SK-N-DZ (cell line): ENCODE data around the gene DUSP3.

Source experiments
- DNase-seq: peaks from one replicate; pipeline ENCODE4 v3.0.0-alpha.2; 2015; ENCODE audit warnings: low spot score

DUSP3 gene

DNA sequence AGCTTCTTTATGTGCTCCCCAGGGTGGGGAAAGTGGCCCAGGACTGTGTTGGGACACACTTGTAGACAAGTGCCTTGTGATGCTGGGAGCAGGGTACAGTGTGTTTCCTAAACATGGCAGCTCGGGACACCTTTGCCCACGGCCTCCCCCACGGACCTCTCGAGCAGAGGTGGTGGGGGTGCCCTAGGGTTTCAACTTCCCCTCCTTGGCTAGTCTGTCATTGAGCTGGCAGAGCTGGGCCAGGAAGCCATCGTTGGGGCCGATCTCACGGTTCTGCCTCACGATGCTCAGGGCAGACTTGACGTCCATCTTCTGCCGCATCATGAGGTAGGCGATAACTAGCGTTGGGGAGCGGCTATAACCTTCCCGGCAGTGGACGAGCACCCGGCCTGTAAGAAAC, 9.4 kb downstream of the DUSP3 start:
- no peak for DNase-seq

DNA sequence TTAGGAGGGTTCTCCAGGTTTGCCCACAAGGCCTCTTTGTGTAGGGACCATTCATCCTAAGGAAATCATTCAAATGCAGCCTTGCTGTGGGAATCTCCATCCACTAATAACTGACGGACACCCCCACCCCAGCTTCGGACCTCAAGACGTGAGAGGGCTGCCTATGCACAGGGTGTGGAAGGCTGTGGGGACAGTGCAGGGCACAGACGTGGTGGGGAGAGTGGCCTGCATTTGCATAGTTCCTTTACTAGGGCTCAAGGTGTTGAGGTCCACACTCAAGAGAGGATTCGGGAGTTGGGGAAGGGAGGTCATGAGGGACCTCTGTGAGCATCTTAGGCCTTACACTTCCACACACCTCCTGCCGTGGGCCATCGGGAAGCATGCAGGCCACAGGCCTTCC, 9.8 kb downstream of the DUSP3 start:
- DNase-seq = no peak

DNA sequence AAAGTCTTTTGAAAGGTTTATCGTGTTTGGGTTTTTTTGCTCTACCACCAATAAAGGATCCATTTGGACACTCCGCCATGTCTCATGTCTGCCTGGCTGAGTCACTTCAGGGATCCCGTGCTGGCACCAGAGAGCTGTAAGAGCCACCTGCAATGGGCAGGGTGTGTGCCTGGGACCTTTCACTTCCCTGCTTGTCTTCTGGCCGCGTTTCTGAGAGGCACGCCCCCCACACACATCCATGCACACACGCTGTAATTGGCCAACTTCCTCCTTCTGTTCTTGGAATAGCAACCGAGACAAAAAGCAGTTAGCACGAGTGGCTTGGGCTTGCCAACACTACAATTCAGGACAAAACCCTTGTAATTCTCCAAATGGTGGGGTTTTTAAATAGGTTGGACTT, 10.4 kb downstream of the DUSP3 start:
- DNase-seq = no peak

DNA sequence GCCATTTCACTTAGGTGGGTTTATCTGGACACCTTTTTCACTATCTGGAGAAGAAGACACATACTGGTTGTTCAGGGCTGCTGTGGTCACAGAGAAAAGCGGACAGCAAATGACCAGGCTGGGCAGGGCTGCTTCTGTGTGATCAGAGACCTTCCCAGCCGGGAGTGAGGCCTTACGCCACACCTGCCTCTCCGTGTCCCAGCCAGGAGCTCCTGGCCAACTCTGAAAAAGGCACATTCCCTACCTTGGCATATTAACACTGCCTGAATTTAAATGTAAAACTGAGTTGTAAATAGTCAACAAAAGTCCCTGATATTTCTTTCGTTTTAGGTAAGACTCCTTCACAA, 11.1 kb downstream of the DUSP3 start:
- no peak for DNase-seq

DNA sequence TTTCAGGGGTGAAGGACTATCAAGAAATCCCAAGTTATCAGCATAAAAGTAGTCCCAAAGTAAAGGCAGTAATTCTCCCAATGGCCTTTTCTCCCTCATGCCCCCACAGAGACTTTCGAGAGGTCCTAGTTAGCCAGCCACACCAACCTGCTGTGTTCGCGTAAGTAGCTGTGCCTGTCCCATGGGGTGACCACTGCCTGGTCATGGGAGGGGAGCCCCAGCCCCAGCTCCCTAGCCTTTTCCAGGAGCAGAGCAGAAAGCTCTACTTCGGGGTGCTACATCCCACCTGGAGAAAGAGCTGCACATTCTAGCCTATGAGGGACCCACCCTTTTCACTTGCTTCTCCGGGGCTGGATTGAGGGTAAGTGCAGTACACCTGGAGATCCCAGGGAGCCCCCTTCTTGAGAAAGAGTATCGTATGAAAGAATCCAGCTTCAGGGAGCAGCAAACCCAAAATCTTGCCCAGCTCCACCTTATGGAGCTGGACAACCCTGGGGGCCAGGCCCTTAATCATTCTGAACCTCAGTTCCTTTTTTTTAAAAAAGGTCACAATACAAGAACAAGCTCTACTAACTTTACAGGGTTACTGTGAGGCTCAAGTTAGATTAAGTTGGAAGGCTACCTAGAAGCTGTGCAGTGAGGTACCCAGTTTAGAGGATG, 11.6 kb downstream of the DUSP3 start:
- no peak for DNase-seq

DNA sequence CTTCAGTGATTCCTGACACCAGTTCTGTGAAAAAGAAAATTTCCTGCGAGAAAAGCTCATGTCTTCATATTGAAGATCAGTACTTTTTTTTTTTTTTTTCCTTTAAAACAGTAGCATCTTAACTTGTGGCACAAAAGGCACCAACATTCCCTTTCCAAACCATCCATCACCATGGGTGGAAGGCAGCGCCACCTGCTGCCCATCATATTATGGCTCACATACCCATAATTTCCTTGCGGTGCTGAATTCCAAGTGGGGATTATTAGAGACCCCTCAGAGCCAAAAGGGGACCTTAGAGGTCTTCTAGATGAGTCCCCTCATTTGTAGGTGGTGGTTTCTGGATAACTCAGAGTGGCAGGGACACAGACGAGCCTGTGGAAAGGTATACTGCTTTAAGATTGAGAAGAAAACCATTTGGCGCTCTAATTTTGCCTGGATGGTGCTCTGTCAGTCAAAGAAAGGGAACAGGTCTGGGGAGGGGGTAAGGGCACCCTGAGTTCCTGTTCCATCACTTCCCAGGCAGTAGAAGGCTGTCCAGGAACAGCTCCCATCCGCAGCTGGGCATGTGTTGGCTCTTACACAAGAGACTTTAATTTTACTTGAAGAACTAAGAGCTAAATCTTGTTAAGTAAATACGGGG, 12.2 kb downstream of the DUSP3 start:
- peak; percentile 67 for DNase-seq

DNA sequence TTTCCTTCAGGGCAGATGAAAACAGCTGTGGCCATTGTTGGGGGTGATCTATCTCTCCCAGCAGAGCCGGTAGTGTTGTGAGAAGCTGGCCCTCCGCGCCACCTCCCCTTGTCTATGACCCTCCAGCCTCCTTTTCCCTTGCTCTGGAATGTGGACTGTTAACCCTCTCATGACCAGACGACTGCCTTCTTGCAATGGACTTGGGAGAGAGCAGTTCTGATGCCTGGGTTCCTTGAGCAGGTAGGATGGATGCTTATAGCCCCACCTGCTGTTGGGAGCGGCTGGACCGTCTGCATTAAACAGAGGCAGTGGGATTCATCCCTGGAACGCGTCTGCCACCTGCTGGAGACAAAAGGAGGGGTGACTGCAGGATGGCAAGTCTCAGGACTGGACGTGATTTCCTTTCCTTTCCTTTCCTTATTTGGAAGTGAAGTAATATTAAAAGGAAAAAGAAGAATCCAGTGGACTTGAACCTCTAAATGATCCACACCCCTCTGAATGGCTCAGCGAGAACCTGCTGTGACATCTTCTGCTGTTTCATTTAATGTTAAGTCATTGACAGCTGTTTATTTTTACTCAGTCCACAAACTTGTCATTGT, 18.4 kb downstream of the DUSP3 start:
- DNase-seq = peak; percentile 90

DNA sequence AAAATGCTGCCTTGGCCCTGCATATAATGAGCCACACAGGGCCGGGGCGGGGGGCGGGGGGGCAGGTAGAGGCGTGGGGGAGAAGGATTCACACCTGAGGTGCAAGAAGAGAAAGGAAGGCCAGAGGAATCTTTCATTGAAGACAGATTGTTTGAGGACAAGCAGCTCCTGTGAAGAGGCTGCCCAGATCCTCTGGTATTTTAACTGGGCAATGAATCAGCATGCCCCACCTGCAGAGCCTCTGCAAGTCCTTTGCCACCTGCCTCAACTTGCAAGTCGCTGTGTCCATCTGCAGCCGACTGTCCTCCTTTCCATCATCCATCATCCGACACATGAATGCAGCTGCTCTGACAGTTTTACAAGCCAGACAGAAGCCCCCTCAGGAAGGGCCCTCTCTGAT, 18.9 kb downstream of the DUSP3 start:
- DNase-seq = no peak

DNA sequence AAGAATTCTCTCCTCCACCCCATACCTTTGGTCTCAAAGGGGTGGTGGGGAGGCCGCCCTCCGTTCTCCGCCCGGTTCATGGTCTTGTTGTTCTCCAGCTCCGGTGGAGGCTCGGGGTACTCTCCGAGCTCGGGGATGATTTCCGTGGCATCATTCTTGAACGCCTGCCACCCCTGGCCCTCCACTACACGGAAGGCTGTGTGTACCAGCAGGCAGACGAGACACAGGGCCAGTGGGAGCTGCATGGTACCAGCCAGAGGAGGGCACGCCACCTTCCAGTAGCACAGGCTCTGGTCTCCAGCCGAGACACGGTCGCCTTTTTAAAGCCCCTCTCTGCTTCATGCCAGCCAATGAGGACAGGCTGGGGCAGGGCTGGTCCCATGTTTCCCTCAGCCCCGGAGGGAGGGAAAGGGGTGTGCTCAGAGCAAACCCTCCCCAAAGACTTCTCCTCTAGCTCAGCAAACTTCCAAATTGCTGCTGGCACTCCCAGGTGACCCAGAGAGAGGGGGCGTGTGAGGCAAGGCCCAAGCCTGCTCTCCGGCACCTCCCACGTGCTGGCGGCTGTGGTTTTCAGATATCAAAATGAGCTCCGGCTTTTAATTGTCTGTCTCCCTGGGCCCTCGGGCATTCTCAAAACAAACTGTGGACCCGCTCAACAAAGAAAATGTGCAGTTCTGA, 20.1 kb downstream of the DUSP3 start, which contains the start of gene SOST:
Gene SOST, minus strand, starts transcription at position 295 of the 678 bp plus-strand sequence. Its CDS starts 50 bp downstream, at position 245.
- DNase-seq = no peak

DNA sequence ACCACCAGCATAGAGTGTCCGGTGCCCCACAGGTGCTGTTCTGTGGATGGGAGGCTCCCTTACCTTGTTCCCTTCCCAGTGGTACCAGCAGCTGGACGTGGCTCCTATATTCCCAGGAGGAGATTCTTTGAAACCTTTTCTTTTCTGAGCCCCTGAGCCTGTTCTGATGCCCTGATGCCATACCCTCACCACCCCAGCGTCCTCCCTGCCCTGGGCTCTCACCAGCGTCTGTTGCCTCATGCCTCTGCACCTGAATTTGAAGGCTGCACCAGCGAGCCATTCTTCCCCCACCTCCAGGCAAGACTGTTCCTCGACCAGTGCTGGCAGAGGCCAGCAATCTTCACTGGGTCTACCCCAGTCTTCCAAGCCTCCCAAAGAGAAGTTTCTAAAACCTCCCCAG, 20.7 kb downstream of the DUSP3 start:
- DNase-seq = no peak

DNA sequence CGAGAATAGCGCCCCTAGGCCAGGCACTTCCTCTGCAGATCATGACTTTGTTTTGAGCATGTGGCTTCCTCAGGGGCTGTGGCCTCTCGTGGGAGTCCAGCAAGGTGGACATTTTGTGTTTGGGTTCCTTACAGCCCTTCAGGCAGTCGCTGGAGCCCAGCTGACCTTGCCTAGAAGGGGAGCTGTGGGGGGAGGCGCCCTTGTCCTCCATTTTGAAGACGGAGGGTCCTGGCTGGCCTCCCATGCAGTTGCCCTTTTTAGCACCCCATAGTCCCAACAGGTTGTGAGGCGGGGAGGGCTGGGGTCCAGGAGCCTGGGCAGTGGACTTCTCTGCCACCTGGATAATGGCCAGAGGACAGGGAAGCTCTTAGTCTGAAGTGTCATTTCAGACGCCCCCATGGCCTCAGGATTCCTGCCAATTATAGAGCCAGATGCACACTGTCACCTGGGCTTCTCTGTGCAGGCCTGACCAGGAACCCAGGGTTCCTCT, 21.6 kb downstream of the DUSP3 start:
- DNase-seq = no peak

DNA sequence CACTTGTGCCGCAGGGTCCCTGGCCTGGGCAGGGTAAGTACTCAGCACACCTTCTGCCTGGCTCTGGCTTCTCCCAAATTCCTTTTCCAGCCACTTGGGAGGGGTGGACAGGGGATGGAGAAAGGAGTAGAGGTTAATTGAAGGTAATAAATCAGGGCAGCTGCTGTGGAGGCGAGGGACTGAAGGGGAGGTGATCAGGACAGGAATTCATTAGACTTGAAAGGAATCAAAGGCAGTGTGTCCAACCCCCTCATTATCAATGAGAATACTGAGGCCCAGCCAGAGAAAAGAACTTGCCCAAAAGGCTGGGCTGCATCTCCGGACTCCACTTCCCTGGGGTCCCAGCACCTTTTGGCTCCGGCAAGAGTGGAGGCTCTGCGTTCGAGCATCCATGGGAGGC, 22.6 kb downstream of the DUSP3 start:
- DNase-seq = no peak

DNA sequence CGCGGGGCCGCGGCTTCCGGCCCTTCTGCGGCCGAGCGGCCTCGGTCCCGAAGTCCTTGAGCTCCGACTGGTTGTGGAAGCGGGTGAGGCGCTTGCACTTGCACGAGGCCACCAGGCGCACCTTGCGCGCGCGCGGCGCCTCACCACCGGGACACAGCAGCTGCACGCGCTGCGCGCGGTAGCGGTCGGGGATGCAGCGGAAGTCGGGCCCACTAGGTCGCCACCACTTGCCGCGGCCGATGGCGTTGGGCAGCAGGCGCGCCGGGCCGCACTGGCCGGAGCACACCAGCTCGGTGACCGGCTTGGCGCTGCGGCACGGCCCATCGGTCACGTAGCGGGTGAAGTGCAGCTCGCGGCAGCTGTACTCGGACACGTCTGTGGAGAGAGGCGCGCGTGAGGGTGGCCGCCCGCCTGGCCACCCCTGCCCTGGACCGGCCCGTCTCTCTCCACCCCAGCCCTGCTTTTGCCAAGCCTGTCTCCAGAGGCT, 23.3 kb downstream of the DUSP3 start:
- DNase-seq = no peak

DNA sequence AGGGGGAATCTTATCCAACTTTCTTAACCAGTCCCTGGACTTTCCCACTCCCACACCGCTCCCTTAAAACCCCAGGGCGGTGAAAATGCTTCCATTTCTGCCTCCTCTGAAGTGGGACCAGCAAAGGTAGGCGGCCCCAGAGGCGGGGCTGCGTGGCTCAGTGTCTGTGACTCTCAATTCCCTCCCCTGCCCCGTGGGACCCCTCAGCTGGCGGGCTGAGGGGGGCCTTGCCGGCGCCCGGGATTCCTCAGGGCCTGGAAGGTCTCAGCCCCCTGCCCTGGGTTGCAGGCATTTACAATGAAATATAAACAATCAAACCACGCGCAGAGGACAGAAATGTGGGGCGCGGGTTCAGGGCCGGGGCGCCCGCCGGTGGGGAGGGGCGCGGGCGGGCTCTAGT, 23.8 kb downstream of the DUSP3 start:
- DNase-seq = no peak

DNA sequence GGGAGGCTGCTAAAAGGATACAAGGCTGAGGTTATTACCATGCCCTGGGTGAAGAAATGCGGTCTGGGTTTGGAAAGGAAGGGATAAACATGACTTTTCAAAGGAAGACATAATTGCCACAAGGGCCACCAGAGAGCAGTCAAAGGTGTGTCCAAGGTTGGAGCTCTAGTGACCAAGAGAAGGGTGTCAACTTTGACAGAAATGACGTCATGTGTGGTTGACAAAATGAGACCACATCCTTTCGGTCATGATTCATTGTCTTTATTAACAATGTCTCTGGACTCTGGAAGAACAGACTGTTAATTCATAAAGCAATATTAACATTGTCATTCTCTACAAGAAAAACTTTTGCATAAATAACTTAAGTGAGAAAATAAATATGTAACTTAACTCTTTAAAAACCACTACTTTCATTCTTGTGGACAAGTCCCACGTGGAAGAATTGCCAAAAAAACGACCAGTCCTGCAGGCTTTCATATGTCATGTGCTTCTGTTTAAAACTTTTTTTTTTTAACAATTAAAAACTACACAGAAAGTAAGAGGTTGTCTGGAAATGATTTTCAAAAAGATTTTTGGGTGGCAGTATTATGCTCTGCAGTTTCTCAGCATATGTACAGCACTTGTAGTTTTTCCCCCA, 25.2 kb downstream of the DUSP3 start:
- DNase-seq = no peak

DNA sequence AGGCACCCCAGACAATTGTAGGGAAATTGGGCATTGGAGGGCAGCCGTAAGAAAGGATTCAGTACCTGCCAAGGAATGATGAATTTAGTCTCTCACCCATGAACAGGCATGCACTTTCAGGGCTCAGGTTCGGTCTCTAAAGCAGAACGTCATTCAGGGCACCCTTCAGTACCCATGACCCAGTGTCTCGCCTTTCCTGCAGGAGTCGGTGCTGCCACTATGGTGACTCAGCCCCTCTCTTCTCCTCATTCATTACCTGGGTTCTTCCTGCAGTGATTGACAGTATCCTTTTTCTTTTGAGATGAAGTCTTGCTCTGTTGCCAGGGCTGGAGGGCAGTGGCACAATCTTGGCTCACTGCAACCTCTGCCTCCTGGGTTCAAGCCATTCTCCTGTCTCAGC, 28.6 kb downstream of the DUSP3 start:
- no peak for DNase-seq

DNA sequence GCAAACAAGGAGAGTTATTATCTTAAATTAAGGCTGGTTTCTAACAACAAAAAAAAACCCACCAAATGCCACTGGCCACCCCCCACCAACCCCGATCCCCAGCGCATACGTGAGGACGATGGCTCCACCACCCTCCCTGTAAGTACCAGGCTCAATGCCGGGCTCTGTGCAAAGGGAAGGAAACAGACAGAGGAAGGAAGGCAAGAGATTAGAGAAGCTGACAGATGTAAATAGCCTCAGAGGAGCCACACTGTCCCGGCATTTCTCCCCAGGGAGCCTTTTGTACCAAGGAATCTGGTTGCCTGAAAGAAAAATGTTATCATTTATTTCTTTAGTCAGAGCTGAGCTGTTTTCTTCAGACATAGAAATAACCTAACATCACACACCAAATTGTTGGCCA, 33.2 kb downstream of the DUSP3 start:
- no peak for DNase-seq

DNA sequence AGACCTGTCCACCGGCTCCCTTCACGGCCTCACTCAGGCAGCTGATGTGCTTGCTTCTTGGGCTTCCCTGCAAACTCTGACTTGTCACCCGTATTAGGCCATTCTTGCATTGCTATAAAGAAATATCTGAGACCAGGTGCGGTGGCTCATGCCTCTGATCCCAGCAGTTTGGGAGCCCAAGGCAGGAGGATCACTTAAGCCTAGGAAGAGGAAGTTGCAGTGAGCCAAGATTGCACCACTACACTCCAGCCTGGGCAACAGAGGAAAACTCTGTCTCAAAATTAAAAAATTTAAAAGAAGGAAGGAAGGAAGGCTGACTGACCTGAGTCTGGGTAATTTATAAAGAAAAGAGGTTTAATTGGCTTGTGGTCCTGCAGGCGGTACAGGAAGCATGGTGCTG, 37.1 kb downstream of the DUSP3 start:
- DNase-seq = no peak

DNA sequence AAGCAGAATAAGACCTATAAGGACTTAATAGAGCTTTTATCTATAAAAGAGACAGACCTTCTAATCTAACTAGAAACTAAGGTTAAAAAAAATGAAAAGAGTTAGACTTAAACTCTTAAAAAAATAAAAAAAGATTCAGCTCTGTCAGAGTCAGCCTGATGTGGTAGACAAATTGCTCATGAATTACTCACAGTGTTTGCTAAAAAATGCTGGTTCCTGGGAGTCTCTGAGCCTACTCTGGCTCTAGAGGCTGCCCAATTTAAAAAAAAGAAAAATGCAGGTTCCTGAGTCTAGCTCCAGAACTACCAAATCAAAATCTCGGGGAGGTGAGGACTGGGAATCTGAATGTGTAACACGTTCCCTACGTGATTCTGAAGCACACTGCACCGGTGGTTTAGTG, 38.2 kb downstream of the DUSP3 start:
- no peak for DNase-seq

DNA sequence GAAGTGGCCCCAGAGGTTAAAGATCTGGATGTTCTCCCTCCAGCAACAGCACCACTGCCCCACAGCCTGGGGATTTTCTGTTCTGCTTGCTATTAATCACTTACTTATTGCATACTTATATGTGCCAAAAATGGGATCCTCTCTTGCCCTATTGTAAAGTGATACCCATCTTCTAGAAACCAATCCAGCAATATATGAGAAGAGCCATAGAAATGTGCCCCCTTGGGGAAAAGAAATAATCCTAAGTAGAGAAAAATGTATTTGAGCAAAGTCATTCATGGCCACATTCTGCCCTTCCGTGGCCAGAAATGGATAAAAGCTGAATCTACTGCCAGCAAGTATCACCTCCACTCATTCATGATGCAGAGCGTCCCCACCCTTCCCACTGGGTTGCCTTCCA, 41.1 kb downstream of the DUSP3 start:
- no peak for DNase-seq

DNA sequence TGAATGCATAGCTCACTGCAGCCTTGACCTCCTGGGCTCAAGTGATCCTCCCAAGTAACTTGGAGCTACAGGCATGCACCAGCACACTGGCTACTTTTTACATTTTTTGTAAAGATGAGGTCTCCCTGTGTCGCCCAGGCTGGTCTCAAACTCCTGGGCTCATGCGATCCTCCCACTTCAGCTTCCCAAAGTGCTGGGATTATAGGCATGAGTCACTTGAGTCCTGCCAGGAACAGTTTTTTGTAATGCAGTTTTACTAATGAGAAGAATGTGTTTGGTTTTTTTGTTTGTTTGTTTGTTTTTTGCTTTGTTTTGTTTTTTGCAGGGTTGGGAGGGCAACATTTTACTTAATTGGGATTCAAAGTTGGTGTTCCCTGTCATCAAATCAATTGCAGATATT, 42.4 kb downstream of the DUSP3 start:
- no peak for DNase-seq

DNA sequence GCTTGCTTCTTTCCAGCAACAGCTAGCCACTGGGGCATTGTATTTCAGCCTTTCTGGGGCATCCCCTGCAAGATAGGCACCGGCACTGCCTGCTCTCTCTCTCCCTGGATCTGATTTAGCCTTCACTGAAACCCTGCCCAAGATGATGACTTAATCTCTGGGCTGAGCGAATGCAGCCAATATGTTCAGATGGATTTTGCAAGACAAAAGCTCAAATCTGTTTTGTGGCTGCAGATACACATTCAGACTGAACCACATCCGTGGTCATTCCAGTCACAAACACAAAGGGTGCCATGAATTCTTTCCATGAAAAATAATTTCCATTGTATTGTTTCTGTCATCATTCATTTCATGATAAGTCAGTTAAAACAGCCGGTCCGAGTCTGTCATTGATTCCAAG, 44.4 kb downstream of the DUSP3 start:
- DNase-seq = no peak
